Esophagus squamous epithelium (tissue), 4 donors: Measurements from ENCODE around the gene FAAP100.

Experiments used
- POLR2A ChIP-seq, 4 donors: fragments of 450-650 bp; IDR thresholded peaks; one replicate each; pipeline ENCODE4 v1.6.1; 2017; ENCODE audit warnings: antibody characterized with exemption in 4 of 4, mild to moderate bottlenecking in 4 of 4, moderate library complexity in 3 of 4
- TF ChIP-seq, protein P1 (sequence below), 6 experiments: fragments of 450-650 bp in 4 of 6; fragments of 200-600 bp in 2 of 6; sonication (generic) in 2 of 6; IDR thresholded peaks; one replicate each; pipeline ENCODE4 v1.5.1; 2016 to 2019; ENCODE audit warnings: antibody characterized with exemption in 6 of 6, mild to moderate bottlenecking in 4 of 6, moderate library complexity in 4 of 6

DNA sequence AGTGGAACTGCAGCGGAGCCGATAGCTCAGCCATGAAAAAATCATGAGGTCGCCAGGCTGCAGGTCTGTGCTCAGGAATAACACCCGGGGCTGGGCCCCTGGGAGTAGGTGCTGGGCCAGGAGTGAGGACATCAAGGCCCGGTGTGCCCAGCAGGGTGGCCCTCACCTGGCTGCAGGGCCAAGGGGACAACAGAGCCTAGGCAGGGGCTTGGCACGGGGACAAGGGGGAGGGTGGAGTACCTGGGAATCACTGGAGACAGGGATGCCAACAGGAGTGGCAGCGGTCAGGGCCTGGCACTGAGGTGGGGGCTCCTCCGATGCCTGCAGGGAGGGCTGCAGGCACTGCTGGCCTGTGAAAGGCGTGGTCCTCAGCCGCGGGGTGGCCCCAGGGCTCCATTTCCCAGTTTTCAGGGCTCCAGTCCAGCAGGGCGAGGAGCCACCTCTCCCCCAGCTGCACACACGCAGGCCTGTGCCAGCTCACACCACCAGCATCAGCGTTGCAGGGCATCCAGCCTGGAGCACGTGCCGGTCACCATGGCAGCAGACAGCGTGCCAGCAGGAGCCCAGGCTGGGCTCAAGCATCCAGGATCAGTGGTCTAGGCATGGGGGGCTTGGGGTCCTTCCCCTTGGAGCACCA, 28.6 kb downstream of the FAAP100 start:
- TF ChIP-seq, protein P1, sequence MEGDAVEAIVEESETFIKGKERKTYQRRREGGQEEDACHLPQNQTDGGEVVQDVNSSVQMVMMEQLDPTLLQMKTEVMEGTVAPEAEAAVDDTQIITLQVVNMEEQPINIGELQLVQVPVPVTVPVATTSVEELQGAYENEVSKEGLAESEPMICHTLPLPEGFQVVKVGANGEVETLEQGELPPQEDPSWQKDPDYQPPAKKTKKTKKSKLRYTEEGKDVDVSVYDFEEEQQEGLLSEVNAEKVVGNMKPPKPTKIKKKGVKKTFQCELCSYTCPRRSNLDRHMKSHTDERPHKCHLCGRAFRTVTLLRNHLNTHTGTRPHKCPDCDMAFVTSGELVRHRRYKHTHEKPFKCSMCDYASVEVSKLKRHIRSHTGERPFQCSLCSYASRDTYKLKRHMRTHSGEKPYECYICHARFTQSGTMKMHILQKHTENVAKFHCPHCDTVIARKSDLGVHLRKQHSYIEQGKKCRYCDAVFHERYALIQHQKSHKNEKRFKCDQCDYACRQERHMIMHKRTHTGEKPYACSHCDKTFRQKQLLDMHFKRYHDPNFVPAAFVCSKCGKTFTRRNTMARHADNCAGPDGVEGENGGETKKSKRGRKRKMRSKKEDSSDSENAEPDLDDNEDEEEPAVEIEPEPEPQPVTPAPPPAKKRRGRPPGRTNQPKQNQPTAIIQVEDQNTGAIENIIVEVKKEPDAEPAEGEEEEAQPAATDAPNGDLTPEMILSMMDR (IDR thresholded peaks at IDR 0.05) = no peak
- TF ChIP-seq POLR2A (IDR thresholded peaks at IDR 0.05) = no peak
